ENCODE results near the gene KCNQ4.

Gene KCNQ4

DNA sequence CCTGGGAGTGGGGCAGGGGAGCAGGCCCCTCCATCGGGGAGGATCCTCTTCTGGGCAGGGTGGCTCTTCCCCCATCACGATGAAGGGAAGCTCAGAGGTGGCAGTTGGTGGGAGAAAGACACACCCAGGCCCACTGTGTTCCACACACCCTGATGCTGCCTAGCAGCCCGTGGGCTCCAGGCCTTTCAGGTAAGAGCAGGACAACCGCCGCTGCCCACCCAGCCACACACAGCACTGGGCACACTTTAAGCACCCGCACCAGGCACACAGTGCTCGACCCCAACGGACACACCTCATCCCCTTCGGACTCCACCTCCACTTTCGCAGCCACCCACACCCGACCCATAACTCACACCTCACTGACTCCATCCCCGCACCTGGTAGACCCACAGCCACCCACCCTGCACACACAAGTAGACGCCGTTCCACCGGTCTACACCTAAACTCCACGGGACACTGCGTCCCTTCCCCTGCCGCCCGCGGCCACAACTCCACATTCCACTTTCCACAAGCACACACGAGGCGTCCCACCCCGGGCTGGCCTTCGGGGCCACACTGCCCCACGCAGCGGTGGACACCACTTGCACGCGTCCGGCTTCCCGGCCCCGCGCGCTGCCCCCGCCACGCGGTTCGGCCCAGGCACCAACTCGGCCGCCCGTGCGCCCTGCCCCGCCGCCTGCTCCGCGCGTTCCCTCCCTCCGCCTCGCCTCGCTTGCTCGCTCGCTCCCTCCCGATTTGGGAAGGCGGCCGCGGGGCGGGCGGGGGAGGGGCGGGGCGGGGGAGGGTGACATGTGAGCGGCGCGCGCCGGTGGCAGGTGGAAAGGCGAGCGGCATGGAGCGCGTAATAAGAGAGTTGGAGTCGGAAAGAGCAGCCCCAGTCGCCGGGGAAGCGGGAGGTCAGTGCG is at the start of gene KCNQ4:
Gene KCNQ4, plus strand, starts transcription at position 787 of the 905 bp plus-strand sequence. CDS start 307 bp downstream, outside the sequence.
- TF ChIP-seq, protein P1, sequence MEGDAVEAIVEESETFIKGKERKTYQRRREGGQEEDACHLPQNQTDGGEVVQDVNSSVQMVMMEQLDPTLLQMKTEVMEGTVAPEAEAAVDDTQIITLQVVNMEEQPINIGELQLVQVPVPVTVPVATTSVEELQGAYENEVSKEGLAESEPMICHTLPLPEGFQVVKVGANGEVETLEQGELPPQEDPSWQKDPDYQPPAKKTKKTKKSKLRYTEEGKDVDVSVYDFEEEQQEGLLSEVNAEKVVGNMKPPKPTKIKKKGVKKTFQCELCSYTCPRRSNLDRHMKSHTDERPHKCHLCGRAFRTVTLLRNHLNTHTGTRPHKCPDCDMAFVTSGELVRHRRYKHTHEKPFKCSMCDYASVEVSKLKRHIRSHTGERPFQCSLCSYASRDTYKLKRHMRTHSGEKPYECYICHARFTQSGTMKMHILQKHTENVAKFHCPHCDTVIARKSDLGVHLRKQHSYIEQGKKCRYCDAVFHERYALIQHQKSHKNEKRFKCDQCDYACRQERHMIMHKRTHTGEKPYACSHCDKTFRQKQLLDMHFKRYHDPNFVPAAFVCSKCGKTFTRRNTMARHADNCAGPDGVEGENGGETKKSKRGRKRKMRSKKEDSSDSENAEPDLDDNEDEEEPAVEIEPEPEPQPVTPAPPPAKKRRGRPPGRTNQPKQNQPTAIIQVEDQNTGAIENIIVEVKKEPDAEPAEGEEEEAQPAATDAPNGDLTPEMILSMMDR (IDR thresholded peaks at IDR 0.05; ENCODE audit: low read depth, low read length, missing control alignments), result no peak
- in situ Hi-C loops (cut with HindIII; ENCODE audit: low sequenced_read_pairs), result loop anchor here (10.0 kb wide), 1 partner anchor 58 kb away; no protein-coding TSS in a partner anchor
- H3K4me3 ChIP-seq (ENCODE audit: low read depth, low read length), result peak within 1 kb of the TSS; percentile 24
- DNase-seq (ENCODE audit: low read depth), result no peak

DNA sequence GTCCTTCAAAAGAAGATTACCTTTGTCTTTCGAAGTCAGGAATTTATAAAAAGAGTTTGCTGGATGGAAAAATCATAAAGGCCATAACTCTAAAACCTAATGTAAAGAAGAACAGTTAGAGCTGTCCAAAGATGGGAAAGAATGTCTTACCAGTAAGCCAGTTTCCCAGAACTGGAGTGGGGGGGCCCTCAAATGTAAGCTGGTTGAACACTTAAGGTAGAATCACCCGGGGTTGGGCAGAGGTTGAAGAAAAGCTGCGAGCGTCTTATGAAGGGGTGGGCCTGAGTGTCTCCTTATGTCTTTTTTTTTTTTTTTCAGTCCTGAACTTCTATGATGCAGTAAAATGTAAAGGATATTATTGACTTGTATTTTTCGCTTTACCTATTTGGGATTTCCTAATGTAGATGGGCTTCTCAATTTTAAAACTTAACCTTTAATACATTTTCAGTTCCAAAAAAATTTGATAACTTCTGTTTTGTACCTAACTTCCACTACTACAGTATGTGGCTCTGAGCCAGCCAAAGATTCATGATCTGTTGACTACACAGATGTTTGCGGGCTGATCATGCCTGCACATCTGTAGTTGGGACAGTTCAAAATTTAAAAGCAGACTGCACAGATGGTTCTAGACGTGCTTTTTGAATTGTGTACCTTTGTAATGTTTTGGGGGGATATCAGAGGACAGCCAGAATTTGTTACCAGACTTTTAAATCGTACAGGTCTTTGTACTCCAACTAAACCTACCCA is 48.5 kb upstream of the KCNQ4 start:
- H3K4me3 ChIP-seq (ENCODE audit: low read depth, low read length), result no peak overlapping the region
- in situ Hi-C loops (cut with HindIII; ENCODE audit: low sequenced_read_pairs), result no loop called here
- TF ChIP-seq, protein P1 (IDR thresholded peaks at IDR 0.05; ENCODE audit: low read depth, low read length, missing control alignments), result no peak
- DNase-seq (ENCODE audit: low read depth), result no peak

DNA sequence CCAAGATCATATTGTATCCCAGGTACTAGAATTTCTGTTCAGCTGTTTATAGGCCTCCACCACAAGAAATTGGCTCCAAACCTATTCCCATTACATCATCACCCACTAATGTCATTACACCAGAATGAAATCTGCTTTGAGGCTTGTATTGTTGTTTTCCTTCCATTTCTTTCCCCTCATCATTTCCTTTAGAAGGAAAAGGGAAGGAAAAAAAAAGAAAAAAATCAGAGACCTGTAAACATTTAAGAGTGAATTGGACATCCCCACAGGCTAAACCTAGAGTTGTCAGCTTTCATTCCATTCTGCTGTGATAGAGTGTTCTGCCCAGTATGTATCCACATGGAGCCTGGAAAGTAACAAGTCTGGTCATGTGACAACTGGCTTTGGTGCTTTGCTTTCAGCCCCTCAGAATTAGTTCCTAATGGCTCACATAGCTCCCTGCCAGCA is 47.5 kb upstream of the KCNQ4 start:
- TF ChIP-seq, protein P1 (IDR thresholded peaks at IDR 0.05; ENCODE audit: low read depth, low read length, missing control alignments), result no peak
- H3K4me3 ChIP-seq (ENCODE audit: low read depth, low read length), result no peak overlapping the region
- DNase-seq (ENCODE audit: low read depth), result peak; percentile 80
- in situ Hi-C loops (cut with HindIII; ENCODE audit: low sequenced_read_pairs), result no loop called here

DNA sequence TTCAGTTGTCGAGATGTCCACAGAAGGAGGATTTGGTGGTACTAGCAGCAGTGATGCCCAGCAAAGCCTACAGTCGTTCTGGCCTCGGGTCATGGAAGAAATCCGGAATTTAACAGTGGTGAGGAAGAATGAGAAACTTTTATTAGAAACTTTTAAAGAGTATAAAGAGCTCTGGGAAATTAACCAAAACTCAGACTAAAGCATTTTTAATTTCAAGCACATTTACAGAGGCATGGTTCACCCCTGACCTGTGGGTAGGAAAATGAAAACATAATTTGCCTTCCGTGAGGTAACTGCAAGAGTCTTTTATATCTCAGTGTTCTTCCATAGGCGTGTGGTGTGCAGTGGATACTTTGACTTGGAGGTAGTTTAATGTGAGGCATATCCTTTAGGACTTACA is 44.8 kb upstream of the KCNQ4 start:
- in situ Hi-C loops (cut with HindIII; ENCODE audit: low sequenced_read_pairs), result no loop called here
- TF ChIP-seq, protein P1 (IDR thresholded peaks at IDR 0.05; ENCODE audit: low read depth, low read length, missing control alignments), result no peak
- DNase-seq (ENCODE audit: low read depth), result no peak
- H3K4me3 ChIP-seq (ENCODE audit: low read depth, low read length), result no peak overlapping the region

DNA sequence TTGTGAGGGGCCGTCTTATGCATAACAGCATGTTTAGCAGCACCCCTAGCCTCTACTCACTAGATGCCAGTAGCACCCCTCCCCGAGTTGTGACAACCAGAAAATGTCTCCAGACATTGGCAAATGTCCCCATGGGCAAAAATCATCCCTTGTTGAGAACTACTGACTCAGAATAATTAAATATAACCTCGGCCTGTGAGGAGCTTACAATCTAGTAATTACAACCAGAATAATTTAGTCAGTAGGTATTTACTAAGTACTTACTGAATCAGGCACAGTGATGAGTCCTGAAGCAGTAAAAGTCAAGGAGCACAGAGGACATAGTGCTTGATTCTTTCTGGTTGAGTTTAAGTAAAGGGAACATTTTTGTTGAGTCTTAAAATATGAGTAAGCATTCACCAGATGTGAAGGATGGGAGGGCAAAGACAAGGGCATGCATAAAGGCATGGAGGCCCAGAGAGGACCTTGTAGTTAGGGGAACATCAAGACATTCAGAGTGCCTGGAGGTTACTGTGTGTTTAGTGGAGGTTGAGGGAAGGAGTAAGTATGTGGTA is 44.1 kb upstream of the KCNQ4 start:
- in situ Hi-C loops (cut with HindIII; ENCODE audit: low sequenced_read_pairs), result no loop called here
- no peak overlapping the region for H3K4me3 ChIP-seq (ENCODE audit: low read depth, low read length)
- no peak for DNase-seq (ENCODE audit: low read depth)
- TF ChIP-seq, protein P1 (IDR thresholded peaks at IDR 0.05; ENCODE audit: low read depth, low read length, missing control alignments), result no peak

Data from astrocyte of the cerebellum (primary cell).